ENCODE data around the gene BCL7A.

GRCh38 chr12:122064025-122064777 is 42.5 kb downstream of the BCL7A start:
- TF ChIP-seq ZNF8 (CRISPR knock-in tag; IDR thresholded peaks at IDR 0.05) = peak; percentile 78
- peak; percentile 57; the same call in 1 of the 2 replicates for TF ChIP-seq CREB5 (CRISPR knock-in tag; IDR thresholded peaks at IDR 0.05; ENCODE audit: low read depth)
- peak; percentile 100 for TF ChIP-seq SNAI2 (CRISPR knock-in tag; IDR thresholded peaks at IDR 0.05)
- TF ChIP-seq CSDC2 (CRISPR knock-in tag; IDR thresholded peaks at IDR 0.05) = peak; percentile 99
- TF ChIP-seq PPARA (CRISPR knock-in tag; IDR thresholded peaks at IDR 0.05; ENCODE audit: borderline replicate concordance) = no peak
- peak; percentile 91; the same call in 1 of the 2 replicates for TF ChIP-seq POU6F1 (CRISPR knock-in tag; IDR thresholded peaks at IDR 0.05; ENCODE audit: borderline replicate concordance, low read depth)
- TF ChIP-seq BACH2 (CRISPR knock-in tag; IDR thresholded peaks at IDR 0.05; ENCODE audit: borderline replicate concordance) = peak; percentile 95
- peak; percentile 63; the same call in 1 of the 2 replicates for TF ChIP-seq TCF4 (CRISPR knock-in tag; IDR thresholded peaks at IDR 0.05; ENCODE audit: borderline replicate concordance)
- peak; percentile 93 for TF ChIP-seq TSHZ2 (CRISPR knock-in tag; IDR thresholded peaks at IDR 0.05)
- peak; percentile 81 for TF ChIP-seq PATZ1 (CRISPR knock-in tag; IDR thresholded peaks at IDR 0.05; ENCODE audit: borderline replicate concordance)
- peak; percentile 78; the same call in 1 of the 2 replicates for TF ChIP-seq TOX (CRISPR knock-in tag; IDR thresholded peaks at IDR 0.05; ENCODE audit: borderline replicate concordance)
- TF ChIP-seq ZFP3 (CRISPR knock-in tag; IDR thresholded peaks at IDR 0.05) = peak; percentile 93
